Islet precursor cell (in vitro differentiated cells): ENCODE measurements around the gene KIF5B.
"Not testable (repeated sequence)": the region's sequence is repeated elsewhere in the genome, so short reads cannot be mapped to it uniquely, and the experiment has no call there.

Experiments
- DNase-seq: peaks from one replicate; pipeline ENCODE4 v3.0.0-alpha.2; 2018

Gene KIF5B

GRCh38 chr10:32057036-32057372 is 779 bp upstream of the KIF5B start:
- DNase-seq = no peak

DNA sequence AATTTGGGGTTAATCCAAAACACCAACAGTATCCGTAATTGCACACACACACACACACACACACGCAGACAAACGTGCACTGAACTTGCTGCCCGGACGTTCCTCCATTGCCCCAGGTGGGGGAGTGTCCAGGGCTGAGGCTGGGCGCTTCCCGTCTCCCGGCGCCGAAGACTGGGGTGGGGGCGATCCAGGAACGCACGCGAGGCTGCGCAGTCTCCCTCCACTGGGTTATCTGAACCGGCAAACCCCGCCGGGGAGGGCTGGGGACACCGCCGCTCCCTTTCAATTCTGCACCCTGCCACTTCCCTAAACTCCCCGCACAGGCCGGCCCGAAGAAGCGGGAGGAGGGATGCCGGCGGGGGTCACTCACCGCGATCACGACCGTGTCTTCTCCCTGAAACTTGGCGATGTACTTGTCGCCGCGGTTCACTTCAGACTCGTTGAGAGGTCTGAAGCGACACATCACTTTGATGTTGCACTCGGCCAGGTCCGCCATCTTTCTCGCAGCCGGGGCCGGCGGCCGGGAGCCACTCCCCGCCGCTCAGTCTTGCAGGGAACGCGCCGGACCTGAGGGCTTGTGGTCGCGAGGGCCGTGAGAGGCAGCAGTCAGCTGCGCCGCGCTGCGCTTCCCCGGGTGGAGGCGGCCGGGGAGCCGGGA is 618 bp downstream of the KIF5B start:
- peak; percentile 82 for DNase-seq

DNA sequence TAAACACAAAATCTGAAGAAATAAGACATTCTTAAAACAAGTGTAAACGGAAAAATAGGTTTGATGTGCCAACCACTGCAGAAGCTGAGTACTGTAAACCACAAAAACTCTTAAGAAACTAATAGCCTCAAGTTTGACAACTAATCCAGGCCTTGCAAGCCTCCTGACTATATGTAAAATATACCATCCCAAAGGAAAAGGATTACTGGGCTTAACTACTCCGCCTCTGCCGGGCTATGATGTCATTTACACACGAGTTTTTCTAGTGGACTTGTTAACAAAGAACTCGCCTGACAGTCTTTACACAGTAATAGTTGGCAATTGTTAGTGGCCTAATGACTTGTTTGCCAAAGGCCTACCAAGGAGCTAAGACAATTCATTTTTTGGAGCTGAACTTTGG is 2.1 kb downstream of the KIF5B start:
- DNase-seq = no peak

- not testable (repeated sequence) for DNase-seq
Observed at GRCh38 chr10:32053392-32053791, 2.8 kb downstream of the KIF5B start.

- DNase-seq = no peak
Observed at GRCh38 chr10:32051926-32052325, 4.3 kb downstream of the KIF5B start.

DNA sequence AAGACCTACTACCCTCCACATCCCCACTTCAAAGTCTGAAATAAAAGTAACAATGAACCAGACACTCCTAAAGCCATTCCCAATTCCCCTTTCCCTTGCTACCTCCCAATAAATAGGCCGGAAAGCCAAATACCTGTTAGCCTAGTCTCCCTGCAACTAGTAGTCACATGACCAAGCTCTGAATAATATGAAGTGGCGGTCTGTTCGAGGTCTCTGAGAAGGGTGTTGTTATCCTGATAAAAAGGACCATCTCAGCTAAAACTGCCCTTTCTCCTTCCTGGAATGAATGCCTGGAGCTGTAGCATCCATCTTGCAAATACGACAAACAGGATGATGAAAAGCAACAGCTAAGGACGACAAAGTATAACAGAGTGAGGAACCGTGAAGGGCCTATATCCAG is 6.0 kb downstream of the KIF5B start:
- DNase-seq = peak; percentile 74

- DNase-seq = no peak
Observed at GRCh38 chr10:32049113-32049512, 7.1 kb downstream of the KIF5B start.

DNA sequence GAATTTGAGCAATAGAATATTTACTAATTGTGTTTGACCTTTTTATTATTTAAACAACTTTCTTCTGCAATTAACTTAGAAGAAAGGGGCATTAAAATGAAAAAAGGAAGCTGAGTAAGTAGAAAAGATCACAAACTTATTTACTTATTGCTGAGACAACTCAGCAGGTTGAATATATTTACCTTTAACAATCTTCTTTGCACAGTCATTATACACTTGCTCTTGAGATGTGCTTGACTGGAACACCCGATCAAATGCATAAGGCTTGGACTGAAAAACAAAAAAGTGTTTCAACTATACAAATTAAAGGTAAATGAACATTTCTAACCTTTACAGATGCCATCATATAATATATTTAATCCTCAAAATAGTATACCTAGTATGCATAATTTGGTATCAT is 7.9 kb downstream of the KIF5B start:
- no peak for DNase-seq

DNA sequence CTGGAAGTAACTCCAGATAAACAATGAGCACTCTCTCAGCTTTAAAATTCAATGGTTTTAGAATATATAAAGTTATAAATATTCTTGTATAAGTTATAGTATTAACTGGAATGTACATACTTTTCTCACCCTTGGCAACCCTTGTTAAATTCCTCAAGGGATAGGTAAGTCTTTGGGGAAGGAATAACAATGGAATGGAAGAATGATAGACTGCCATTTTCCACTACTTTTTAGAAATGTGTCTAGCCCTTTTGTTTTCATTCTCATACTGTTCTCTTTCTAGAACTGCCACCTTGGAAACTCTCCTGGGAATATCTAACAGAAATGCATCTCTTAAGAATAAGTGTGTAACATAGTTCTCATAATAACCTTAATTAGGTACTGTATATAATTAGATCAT is 8.3 kb downstream of the KIF5B start:
- no peak for DNase-seq

DNA sequence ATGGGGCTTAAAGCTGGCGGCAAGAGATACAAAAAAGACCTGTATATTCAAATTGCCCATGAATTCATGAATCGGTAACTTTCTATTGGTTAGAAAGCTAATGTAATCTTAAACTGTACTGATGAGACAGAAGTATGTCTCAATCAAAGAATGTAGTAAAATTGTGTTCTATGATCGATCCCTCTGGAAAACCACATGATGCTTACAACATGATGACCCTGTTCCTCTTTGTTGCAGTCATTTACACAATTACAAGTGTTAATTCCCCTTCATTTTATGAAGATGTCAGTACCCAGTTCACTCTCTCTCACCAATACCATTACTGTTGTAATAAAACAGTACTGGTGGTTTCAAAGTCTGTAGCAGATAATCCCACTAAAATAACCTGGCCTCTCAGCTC is 10.1 kb downstream of the KIF5B start:
- DNase-seq = no peak

DNA sequence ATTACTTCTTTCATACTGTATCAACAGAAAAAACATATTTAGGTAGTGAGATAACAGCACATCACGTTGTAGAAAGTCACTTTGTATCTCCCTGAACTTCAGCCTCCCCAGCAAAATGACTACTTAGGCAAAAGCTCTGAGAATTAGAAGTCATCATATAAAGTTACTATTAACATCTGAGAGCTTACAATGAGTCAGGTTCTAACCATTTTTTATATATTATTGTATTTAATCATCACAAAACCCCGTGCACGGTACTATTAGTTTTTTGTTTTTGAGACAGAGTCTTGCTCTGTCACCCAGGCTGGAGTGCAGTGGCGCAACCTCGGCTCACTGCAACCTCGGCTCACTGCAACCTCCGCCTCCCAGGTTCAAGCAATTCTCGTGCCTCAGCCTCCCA is 13.5 kb downstream of the KIF5B start:
- DNase-seq = not testable (repeated sequence)

- DNase-seq = no peak
Observed at GRCh38 chr10:32041290-32042028, 14.8 kb downstream of the KIF5B start.

DNA sequence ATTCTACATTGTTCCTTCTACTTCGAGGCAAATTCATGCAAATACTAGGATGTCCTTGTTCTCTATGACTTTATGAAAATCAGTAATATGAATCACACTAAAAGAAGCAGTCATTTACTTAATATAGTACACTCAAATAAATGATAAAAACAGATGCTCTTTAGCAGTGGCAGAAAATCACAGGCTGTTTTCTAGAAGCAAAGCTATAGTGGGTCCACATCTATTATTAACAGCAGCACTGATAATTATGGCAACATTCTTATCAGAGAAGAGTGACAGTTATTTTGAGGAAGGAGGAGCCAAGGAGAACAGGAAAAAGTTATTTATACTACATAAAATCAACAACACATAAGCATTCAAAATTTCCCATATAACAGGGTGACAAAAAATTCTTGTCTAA is 16.5 kb downstream of the KIF5B start:
- no peak for DNase-seq

- DNase-seq = no peak
Observed at GRCh38 chr10:32038777-32039176, 17.4 kb downstream of the KIF5B start.

DNA sequence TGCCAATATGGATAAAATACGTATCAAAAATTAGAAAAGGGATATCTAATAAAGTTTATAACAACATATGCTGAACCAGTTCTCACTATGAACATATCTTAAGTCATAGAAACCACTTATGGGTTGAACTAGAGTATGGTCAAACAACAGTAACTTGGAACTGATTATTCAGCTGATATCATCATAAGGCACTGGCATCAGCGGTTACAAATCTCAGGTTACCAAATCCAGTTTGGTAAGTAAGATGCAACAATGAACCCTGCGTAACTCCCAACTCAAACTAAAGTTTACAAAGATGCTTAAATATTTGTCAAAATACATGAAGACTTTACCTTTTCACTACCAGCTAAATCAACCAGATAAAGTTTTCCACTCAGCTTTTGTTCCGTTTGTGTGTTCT is 19.3 kb downstream of the KIF5B start:
- no peak for DNase-seq

DNA sequence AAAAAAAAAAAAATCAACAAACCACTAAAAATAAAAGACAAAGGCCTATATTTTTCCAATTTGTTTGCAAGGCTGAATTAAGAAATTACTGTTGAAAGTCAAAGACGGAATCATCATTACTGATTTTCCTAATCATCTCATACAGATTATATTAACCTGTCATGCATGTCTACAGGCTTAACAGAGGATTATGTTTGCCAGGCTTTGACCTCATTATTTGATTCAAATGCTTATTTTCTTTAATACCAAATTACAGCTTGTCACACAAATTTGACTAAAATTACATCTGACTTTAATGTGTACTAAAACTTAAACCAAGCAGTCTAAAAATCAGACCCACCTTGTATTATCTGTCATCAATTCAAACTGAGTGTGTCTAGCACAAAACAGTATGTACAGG is 21.2 kb downstream of the KIF5B start:
- DNase-seq = no peak

DNA sequence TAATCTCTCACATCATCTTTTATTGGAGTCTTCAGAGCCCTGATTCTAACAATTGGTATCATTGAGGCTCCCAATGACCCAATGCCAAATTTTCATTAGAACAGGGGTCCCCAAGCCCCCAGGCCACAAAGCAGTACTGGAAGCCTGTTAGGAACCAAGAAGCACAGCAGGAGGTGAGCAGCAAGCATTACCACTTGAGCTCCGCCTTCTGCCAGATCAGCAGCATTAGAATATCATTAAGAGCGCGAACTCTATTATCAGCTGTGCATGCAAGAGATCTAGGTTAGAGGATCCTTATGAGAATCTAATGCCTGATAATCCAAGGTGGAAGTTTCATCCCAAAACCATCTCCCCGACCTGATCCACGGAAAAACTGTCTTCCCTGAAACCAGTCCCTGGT is 23.1 kb downstream of the KIF5B start:
- no peak for DNase-seq

DNA sequence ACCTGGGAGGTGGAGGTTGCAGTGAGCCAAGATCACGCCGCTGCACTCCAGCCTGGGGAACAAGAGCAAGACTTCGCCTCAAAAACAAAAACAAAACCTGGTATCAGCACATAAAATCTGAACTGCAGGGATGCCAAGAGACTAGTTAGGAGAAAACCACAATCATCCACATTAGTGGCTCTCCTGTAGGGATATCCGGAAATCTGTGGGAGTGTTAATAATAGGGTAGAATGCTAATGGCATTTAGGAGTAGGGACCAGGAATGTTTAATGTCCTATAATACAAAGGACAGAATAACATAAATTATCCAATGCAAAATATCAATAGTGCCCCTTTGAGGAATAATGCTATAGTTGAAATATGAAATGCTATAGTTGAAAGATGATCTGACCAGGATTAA is 24.3 kb downstream of the KIF5B start:
- DNase-seq = no peak

DNA sequence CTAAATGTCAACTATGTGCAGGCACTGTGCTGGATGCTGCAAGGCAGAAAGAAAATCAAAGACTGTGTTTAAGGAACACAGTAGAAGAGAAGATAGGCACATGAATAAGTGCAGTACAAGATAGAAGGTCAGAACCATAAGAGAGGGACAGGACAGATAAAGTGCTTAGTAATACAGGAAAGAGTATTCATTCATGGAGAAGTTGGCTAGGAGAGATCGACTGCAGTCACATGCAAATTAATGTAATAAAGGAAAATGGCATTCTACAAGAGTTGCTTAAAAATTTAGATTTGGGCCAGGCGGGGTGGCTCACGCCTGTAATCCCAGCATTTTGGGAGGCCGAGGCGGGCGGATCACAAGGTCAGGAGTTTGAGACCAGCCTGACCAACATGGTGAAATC is 24.8 kb downstream of the KIF5B start:
- DNase-seq = no peak

DNA sequence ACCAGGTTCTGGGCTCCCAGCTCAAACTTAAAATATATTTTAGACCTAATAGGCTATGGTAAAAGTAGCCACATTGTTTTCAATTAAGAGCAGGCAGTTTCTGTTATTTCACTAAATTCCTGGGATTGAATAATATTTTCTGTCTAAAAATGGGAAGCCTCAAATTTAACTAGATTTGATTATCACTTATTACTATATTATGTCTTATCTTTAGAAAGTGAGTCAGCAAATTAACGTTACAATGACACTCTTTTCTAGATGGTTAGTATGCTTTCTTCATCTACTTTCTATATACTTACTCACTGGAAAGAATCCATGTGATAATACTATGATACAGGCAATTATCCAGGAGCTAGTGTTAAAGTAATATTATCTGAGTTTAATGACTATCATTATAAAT is 27.5 kb downstream of the KIF5B start:
- no peak for DNase-seq

GRCh38 chr10:32023264-32023663 is 33.0 kb downstream of the KIF5B start:
- DNase-seq = no peak

DNA sequence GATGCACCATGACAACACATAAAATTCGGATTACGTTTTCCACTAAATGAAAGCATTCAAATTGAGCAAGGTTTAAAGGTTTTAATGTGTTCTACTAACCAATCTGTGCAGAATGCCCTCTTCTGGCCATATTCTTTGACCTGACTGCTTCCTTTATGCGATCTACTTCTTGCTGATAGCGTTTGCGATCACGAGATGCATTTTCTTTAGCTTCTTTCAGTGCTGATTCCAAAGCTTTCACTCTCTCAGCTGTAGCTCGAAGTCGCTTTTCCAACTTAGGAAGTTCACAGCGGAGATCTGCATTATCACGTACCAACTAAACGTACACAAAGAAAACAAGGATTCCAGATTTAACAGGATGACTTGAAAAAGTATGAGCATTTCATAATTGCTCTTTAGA is 39.2 kb downstream of the KIF5B start:
- no peak for DNase-seq

GRCh38 chr10:32015386-32015785 is 40.8 kb downstream of the KIF5B start:
- DNase-seq = no peak

- DNase-seq = no peak
Observed at GRCh38 chr10:32007026-32007425, 49.2 kb downstream of the KIF5B start.

- peak; percentile 65 for DNase-seq
Observed at GRCh38 chr10:32005050-32005449, 51.2 kb downstream of the KIF5B start.
